Hepatocyte (in vitro differentiated cells): ENCODE results near the gene PCDHA10.
"Not testable (repeated sequence)": the region's sequence is repeated elsewhere in the genome, so short reads cannot be mapped to it uniquely, and the experiment has no call there.

Experiments
- CTCF ChIP-seq: fragments of 200-600 bp; sonication (generic); IDR thresholded peaks from 2 replicates; pipeline ENCODE4 v1.5.1; 2016; ENCODE audit warnings: antibody characterized with exemption, mild to moderate bottlenecking; ENCODE audit not compliant: poor library complexity
- EZH2 ChIP-seq: fragments of 200-600 bp; sonication (generic); IDR thresholded peaks from 2 replicates; pipeline ENCODE4 v1.6.1; 2016; ENCODE audit warnings: antibody characterized with exemption, mild to moderate bottlenecking, borderline replicate concordance

DNA sequence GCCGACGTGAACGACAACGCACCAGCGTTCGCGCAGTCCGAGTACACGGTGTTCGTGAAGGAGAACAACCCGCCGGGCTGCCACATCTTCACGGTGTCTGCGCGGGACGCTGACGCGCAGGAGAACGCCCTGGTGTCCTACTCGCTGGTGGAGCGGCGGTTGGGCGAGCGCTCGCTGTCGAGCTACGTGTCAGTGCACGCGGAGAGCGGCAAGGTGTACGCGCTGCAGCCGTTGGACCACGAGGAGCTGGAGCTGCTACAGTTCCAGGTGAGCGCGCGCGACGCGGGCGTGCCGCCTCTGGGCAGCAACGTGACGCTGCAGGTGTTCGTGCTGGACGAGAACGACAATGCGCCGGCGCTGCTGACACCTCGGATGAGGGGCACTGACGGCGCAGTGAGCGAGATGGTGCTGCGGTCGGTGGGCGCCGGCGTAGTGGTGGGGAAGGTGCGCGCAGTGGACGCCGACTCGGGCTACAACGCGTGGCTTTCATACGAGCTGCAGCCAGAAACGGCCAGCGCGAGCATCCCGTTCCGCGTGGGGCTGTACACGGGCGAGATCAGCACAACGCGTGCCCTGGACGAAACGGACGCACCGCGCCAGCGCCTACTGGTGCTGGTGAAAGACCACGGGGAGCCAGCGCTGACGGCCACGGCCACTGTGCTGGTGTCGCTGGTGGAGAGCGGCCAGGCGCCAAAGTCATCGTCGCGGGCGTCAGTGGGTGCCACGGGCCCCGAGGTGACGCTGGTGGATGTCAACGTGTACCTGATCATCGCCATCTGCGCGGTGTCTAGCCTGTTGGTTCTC lies 5.7 kb upstream of the PCDHA10 start:
- not testable (repeated sequence) for TF ChIP-seq CTCF, EZH2
